ENCODE data around the gene TRIM31. TPM values are rescaled to one million over a fixed set of nuclear protein-coding genes. Genes with fewer than 3 reads are reported as not detected.

Gene TRIM31
- total RNA-seq, 1 experiment from 2014 or later = not detected

- no peak for DNase-seq (ENCODE audit: low spot score)
- ChIA-PET POLR2A (ENCODE audit: low non-redundant PET) (no interaction called here), CTCF (no interaction called here)
- no TSS peak for BruUV-seq (replicated peaks)
- no peak for TF ChIP-seq CTCF (conservative IDR thresholded peaks at IDR 0.05; ENCODE audit: low read depth, low read length)
- H3K36me3 ChIP-seq (ENCODE audit: insufficient read depth, low read length, poor library complexity, severe bottlenecking) = no peaks in the 10 kb centered on the region
- no peaks in the 10 kb centered on the region for H3K27me3 ChIP-seq (replicated peaks; ENCODE audit: insufficient read depth, low read depth, low read length, poor library complexity)
- H3K4me1 ChIP-seq (ENCODE audit: insufficient read depth, low read length, poor library complexity, severe bottlenecking) = peaks cover 16% of the 10 kb centered on the region
- no peak overlapping the region for H3K27ac ChIP-seq (ENCODE audit: low read depth, low read length, poor library complexity, severe bottlenecking)
- no peak overlapping the region for H3K4me3 ChIP-seq (ENCODE audit: low read depth, low read length, poor library complexity, severe bottlenecking)
- intact Hi-C loops (cut with micrococcal nuclease; ENCODE audit: unreplicated experiment) = no loop called here
- no peaks in the 10 kb centered on the region for H3K9me3 ChIP-seq (ENCODE audit: low read depth, low read length, poor library complexity, severe bottlenecking)
Observed at GRCh38 chr6:30157999-30158398, 45.1 kb upstream of the TRIM31 start.

- Histone ChIP-seq H3K36me3 (ENCODE audit: insufficient read depth, low read length, poor library complexity, severe bottlenecking) (no peaks in the 10 kb centered on the region), H3K9me3 (ENCODE audit: low read depth, low read length, poor library complexity, severe bottlenecking) (no peaks in the 10 kb centered on the region), H3K27me3 (replicated peaks; ENCODE audit: insufficient read depth, low read depth, low read length, poor library complexity) (no peaks in the 10 kb centered on the region), H3K4me1 (ENCODE audit: insufficient read depth, low read length, poor library complexity, severe bottlenecking) (peaks cover 16% of the 10 kb centered on the region), H3K4me3 (ENCODE audit: low read depth, low read length, poor library complexity, severe bottlenecking) (no peak overlapping the region), H3K27ac (ENCODE audit: low read depth, low read length, poor library complexity, severe bottlenecking) (no peak overlapping the region)
- intact Hi-C loops (cut with micrococcal nuclease; ENCODE audit: unreplicated experiment) = no loop called here
- BruUV-seq (replicated peaks) = no TSS peak
- ChIA-PET CTCF (no interaction called here), POLR2A (ENCODE audit: low non-redundant PET) (no interaction called here)
- no peak for DNase-seq (ENCODE audit: low spot score)
- TF ChIP-seq CTCF (conservative IDR thresholded peaks at IDR 0.05; ENCODE audit: low read depth, low read length) (no peak), EZH2 (IDR thresholded peaks at IDR 0.05; ENCODE audit: borderline replicate concordance, low read depth, low read length, poor library complexity, severe bottlenecking) (no peak)
Observed at GRCh38 chr6:30157581-30157980, 44.7 kb upstream of the TRIM31 start.

- no peak overlapping the region for H3K27ac ChIP-seq (ENCODE audit: low read depth, low read length, poor library complexity, severe bottlenecking)
- H3K27me3 ChIP-seq (replicated peaks; ENCODE audit: insufficient read depth, low read depth, low read length, poor library complexity) = no peaks in the 10 kb centered on the region
- DNase-seq (ENCODE audit: low spot score) = no peak
- no TSS peak for BruUV-seq (replicated peaks)
- intact Hi-C loops (cut with micrococcal nuclease; ENCODE audit: unreplicated experiment) = no loop called here
- H3K4me3 ChIP-seq (ENCODE audit: low read depth, low read length, poor library complexity, severe bottlenecking) = no peak overlapping the region
- POLR2A ChIA-PET (ENCODE audit: low non-redundant PET) = no interaction called here
- no peaks in the 10 kb centered on the region for H3K36me3 ChIP-seq (ENCODE audit: insufficient read depth, low read length, poor library complexity, severe bottlenecking)
- H3K9me3 ChIP-seq (ENCODE audit: low read depth, low read length, poor library complexity, severe bottlenecking) = no peaks in the 10 kb centered on the region
- TF ChIP-seq EZH2 (IDR thresholded peaks at IDR 0.05; ENCODE audit: borderline replicate concordance, low read depth, low read length, poor library complexity, severe bottlenecking) (no peak), CTCF (conservative IDR thresholded peaks at IDR 0.05; ENCODE audit: low read depth, low read length) (no peak)
- CTCF ChIA-PET = no interaction called here
- peaks cover 16% of the 10 kb centered on the region for H3K4me1 ChIP-seq (ENCODE audit: insufficient read depth, low read length, poor library complexity, severe bottlenecking)
Observed at GRCh38 chr6:30156774-30157173, 43.9 kb upstream of the TRIM31 start.
